Measurements from ENCODE around the gene SERPINB1. TPM values are rescaled to one million over a fixed set of nuclear protein-coding genes. Genes with fewer than 3 reads are reported as not detected.

Gene SERPINB1
- total RNA-seq, 1 experiment from 2014 or later = 75.6 TPM

GRCh38 chr6:2868637-2869036 is 27.0 kb upstream of the SERPINB1 start:
- Mint-ChIP-seq H3K4me3 (ENCODE audit: unreplicated experiment) (no peak overlapping the region), H3K36me3 (ENCODE audit: insufficient read depth, unreplicated experiment) (peaks cover 6% of the 10 kb centered on the region)
- POLR2A ChIA-PET = interaction anchor here (0.6 kb wide), 1 partner anchor 13 kb away, joined by 3 read pairs; no protein-coding TSS in a partner anchor

GRCh38 chr6:2866171-2866846 is 24.6 kb upstream of the SERPINB1 start:
- H3K27ac Mint-ChIP-seq (ENCODE audit: unreplicated experiment) = peak overlapping the region; percentile 86
- Histone ChIP-seq H3K9me3 (no peaks in the 10 kb centered on the region), H3K36me3 (ENCODE audit: control insufficient read depth, insufficient read depth, low read length) (no peaks in the 10 kb centered on the region), H3K4me3 (ENCODE audit: low read depth, low read length) (no peak overlapping the region), H3K27me3 (replicated peaks; ENCODE audit: control insufficient read depth, insufficient read depth, low read length) (no peaks in the 10 kb centered on the region), H3K4me1 (peaks cover 34% of the 10 kb centered on the region)
- peaks cover 31% of the 10 kb centered on the region for H3K4me1 Mint-ChIP-seq (ENCODE audit: low read depth, unreplicated experiment)
- intact Hi-C loops (cut with micrococcal nuclease; ENCODE audit: unreplicated experiment) = no loop called here
- peaks cover 6% of the 10 kb centered on the region for H3K36me3 Mint-ChIP-seq (ENCODE audit: insufficient read depth, unreplicated experiment)
- TF ChIP-seq CTCF (IDR thresholded peaks at IDR 0.05; ENCODE audit: insufficient read depth in 1 of 2, low read depth in 1 of 2, low read length in 1 of 2, severe bottlenecking in 1 of 2, unreplicated experiment in 1 of 2) = no peak
- H3K27me3 Mint-ChIP-seq (ENCODE audit: insufficient read depth, unreplicated experiment) = no peaks in the 10 kb centered on the region
- no peak for DNase-seq
- peak overlapping the region; percentile 61 for H3K4me3 Mint-ChIP-seq (ENCODE audit: unreplicated experiment)
- H3K9me3 Mint-ChIP-seq (ENCODE audit: unreplicated experiment) = peaks cover 3% of the 10 kb centered on the region
- ChIA-PET CTCF (interaction anchor here (0.5 to 1.7 kb wide), 7 partner anchors 10 to 123 kb away, joined by 3 to 9 read pairs (median 4); partner anchors contain the start of gene WRNIP1), POLR2A (interaction anchor here (0.6 to 2.3 kb wide), 4 partner anchors 10 to 1220 kb away, joined by 3 to 13 read pairs (median 6); no protein-coding TSS in a partner anchor)
- no TSS peak for BruUV-seq (replicated peaks)

More at GRCh38 chr6:2868637-2869036, 27.0 kb upstream of the SERPINB1 start:
- BruUV-seq (replicated peaks) = TSS peak; percentile 79
- CTCF ChIA-PET = interaction anchor here (0.7 kb wide), 1 partner anchor 77 kb away, joined by 3 read pairs; no protein-coding TSS in a partner anchor
- Mint-ChIP-seq H3K4me1 (ENCODE audit: low read depth, unreplicated experiment) (peaks cover 16% of the 10 kb centered on the region), H3K27me3 (ENCODE audit: insufficient read depth, unreplicated experiment) (no peaks in the 10 kb centered on the region), H3K9me3 (ENCODE audit: unreplicated experiment) (no peaks in the 10 kb centered on the region), H3K27ac (ENCODE audit: unreplicated experiment) (no peak overlapping the region)
- no peak for TF ChIP-seq CTCF (IDR thresholded peaks at IDR 0.05; ENCODE audit: insufficient read depth in 1 of 2, low read depth in 1 of 2, low read length in 1 of 2, severe bottlenecking in 1 of 2, unreplicated experiment in 1 of 2)
- H3K36me3 ChIP-seq (ENCODE audit: control insufficient read depth, insufficient read depth, low read length) = no peaks in the 10 kb centered on the region
- H3K9me3 ChIP-seq = no peaks in the 10 kb centered on the region
- no peak for DNase-seq
- no peak overlapping the region for H3K4me3 ChIP-seq (ENCODE audit: low read depth, low read length)
- intact Hi-C loops (cut with micrococcal nuclease; ENCODE audit: unreplicated experiment) = no loop called here
- peaks cover 27% of the 10 kb centered on the region for H3K4me1 ChIP-seq
- no peaks in the 10 kb centered on the region for H3K27me3 ChIP-seq (replicated peaks; ENCODE audit: control insufficient read depth, insufficient read depth, low read length)

- Mint-ChIP-seq H3K4me1 (ENCODE audit: low read depth, unreplicated experiment) (peaks cover 31% of the 10 kb centered on the region), H3K4me3 (ENCODE audit: unreplicated experiment) (peak overlapping the region; percentile 61), H3K9me3 (ENCODE audit: unreplicated experiment) (peaks cover 9% of the 10 kb centered on the region), H3K27ac (ENCODE audit: unreplicated experiment) (peak overlapping the region; percentile 86), H3K27me3 (ENCODE audit: insufficient read depth, unreplicated experiment) (no peaks in the 10 kb centered on the region), H3K36me3 (ENCODE audit: insufficient read depth, unreplicated experiment) (peaks cover 6% of the 10 kb centered on the region)
- Histone ChIP-seq H3K4me3 (ENCODE audit: low read depth, low read length) (no peak overlapping the region), H3K36me3 (ENCODE audit: control insufficient read depth, insufficient read depth, low read length) (no peaks in the 10 kb centered on the region), H3K27me3 (replicated peaks; ENCODE audit: control insufficient read depth, insufficient read depth, low read length) (no peaks in the 10 kb centered on the region), H3K9me3 (no peaks in the 10 kb centered on the region), H3K4me1 (peaks cover 34% of the 10 kb centered on the region)
- DNase-seq = no peak
- ChIA-PET POLR2A (interaction anchor here (0.6 to 2.3 kb wide), 5 partner anchors 11 to 1221 kb away, joined by 3 to 13 read pairs (median 5); no protein-coding TSS in a partner anchor), CTCF (interaction anchor here (0.7 to 1.7 kb wide), 6 partner anchors 11 to 123 kb away, joined by 3 to 9 read pairs (median 4); no protein-coding TSS in a partner anchor)
- intact Hi-C loops (cut with micrococcal nuclease; ENCODE audit: unreplicated experiment) = no loop called here
- BruUV-seq (replicated peaks) = no TSS peak
- TF ChIP-seq CTCF (IDR thresholded peaks at IDR 0.05; ENCODE audit: insufficient read depth in 1 of 2, low read depth in 1 of 2, low read length in 1 of 2, severe bottlenecking in 1 of 2, unreplicated experiment in 1 of 2) = no peak
Observed at GRCh38 chr6:2865694-2866151, 24.1 kb upstream of the SERPINB1 start.

Measured in Caco-2 (cell line).